ENCODE measurements around the gene TCHP. TPM values are rescaled to one million over a fixed set of nuclear protein-coding genes. Genes with fewer than 3 reads are reported as not detected.

TCHP gene
- total RNA-seq, 2 donors from 2014 or later: 26.1 to 31.9 TPM

GRCh38 chr12:109892165-109892715, 7.8 kb upstream of the TCHP start:
- Mint-ChIP-seq H3K4me1 (peaks cover 13% of the 10 kb centered on the region), H3K27ac (no peak overlapping the region), H3K9me3 (no peaks in the 10 kb centered on the region), H3K27me3 (ENCODE audit: insufficient read depth) (peaks cover 8% of the 10 kb centered on the region), H3K4me3 (no peak overlapping the region), H3K36me3 (ENCODE audit: low read depth) (no peaks in the 10 kb centered on the region)
- WGBS, 2 experiments (ENCODE audit: insufficient coverage in 1 of 2, insufficient read length in 1 of 2): 100% methylated on average over 1 of the region's 1 CpG; no CpG with 5 or more reads in 1 of the 2 experiments
- Histone ChIP-seq H3K36me3 (ENCODE audit: control insufficient read depth, insufficient read depth, low read length) (no peaks in the 10 kb centered on the region), H3K27me3 (ENCODE audit: control insufficient read depth, insufficient read depth, low read length, poor library complexity, severe bottlenecking) (no peaks in the 10 kb centered on the region), H3K4me1 (ENCODE audit: control insufficient read depth, insufficient read depth, low read length) (no peaks in the 10 kb centered on the region), H3K27ac (ENCODE audit: low read depth, low read length) (no peak overlapping the region), H3K9me3 (ENCODE audit: control insufficient read depth, low read length) (no peaks in the 10 kb centered on the region), H3K4me3 (ENCODE audit: low read length) (no peak overlapping the region), H3K9ac (ENCODE audit: extremely low read depth, low read length, poor library complexity, severe bottlenecking) (no peak overlapping the region)
- DNase-seq: no peak
- TF ChIP-seq CTCF (conservative IDR thresholded peaks at IDR 0.05): no peak

GRCh38 chr12:109892748-109893147, 7.3 kb upstream of the TCHP start:
- Histone ChIP-seq H3K36me3 (ENCODE audit: control insufficient read depth, insufficient read depth, low read length) (no peaks in the 10 kb centered on the region), H3K4me1 (ENCODE audit: control insufficient read depth, insufficient read depth, low read length) (no peaks in the 10 kb centered on the region), H3K9ac (ENCODE audit: extremely low read depth, low read length, poor library complexity, severe bottlenecking) (no peak overlapping the region), H3K27me3 (ENCODE audit: control insufficient read depth, insufficient read depth, low read length, poor library complexity, severe bottlenecking) (no peaks in the 10 kb centered on the region), H3K9me3 (ENCODE audit: control insufficient read depth, low read length) (no peaks in the 10 kb centered on the region), H3K27ac (ENCODE audit: low read depth, low read length) (no peak overlapping the region), H3K4me3 (ENCODE audit: low read length) (no peak overlapping the region)
- H3K27me3 Mint-ChIP-seq (ENCODE audit: insufficient read depth): peaks cover 13% of the 10 kb centered on the region
- H3K4me1 Mint-ChIP-seq: peaks cover 13% of the 10 kb centered on the region
- no peaks in the 10 kb centered on the region for H3K9me3 Mint-ChIP-seq
- WGBS, 2 experiments (ENCODE audit: insufficient coverage in 1 of 2, insufficient read length in 1 of 2): 66 to 80% methylated on average over 4 of the region's 4 CpGs
- no peak overlapping the region for H3K27ac Mint-ChIP-seq
- no peak overlapping the region for H3K4me3 Mint-ChIP-seq
- DNase-seq: no peak
- no peaks in the 10 kb centered on the region for H3K36me3 Mint-ChIP-seq (ENCODE audit: low read depth)
- TF ChIP-seq CTCF (conservative IDR thresholded peaks at IDR 0.05): no peak

- no peaks in the 10 kb centered on the region for H3K9me3 ChIP-seq (ENCODE audit: control insufficient read depth, low read length)
- no peak overlapping the region for H3K4me3 ChIP-seq (ENCODE audit: low read length)
- no peak overlapping the region for H3K27ac ChIP-seq (ENCODE audit: low read depth, low read length)
- no peaks in the 10 kb centered on the region for H3K9me3 Mint-ChIP-seq
- no peaks in the 10 kb centered on the region for H3K36me3 Mint-ChIP-seq (ENCODE audit: low read depth)
- H3K27me3 ChIP-seq (ENCODE audit: control insufficient read depth, insufficient read depth, low read length, poor library complexity, severe bottlenecking): no peaks in the 10 kb centered on the region
- no peaks in the 10 kb centered on the region for H3K36me3 ChIP-seq (ENCODE audit: control insufficient read depth, insufficient read depth, low read length)
- TF ChIP-seq CTCF (conservative IDR thresholded peaks at IDR 0.05): no peak
- no peaks in the 10 kb centered on the region for H3K4me1 ChIP-seq (ENCODE audit: control insufficient read depth, insufficient read depth, low read length)
- H3K4me3 Mint-ChIP-seq: no peak overlapping the region
- H3K4me1 Mint-ChIP-seq: peaks cover 13% of the 10 kb centered on the region
- peaks cover 17% of the 10 kb centered on the region for H3K27me3 Mint-ChIP-seq (ENCODE audit: insufficient read depth)
- DNase-seq: no peak
- 90 to 92% methylated on average over 6 to 7 of the region's 7 CpGs for WGBS, 2 experiments (ENCODE audit: insufficient coverage in 1 of 2, insufficient read length in 1 of 2)
- no peak overlapping the region for H3K9ac ChIP-seq (ENCODE audit: extremely low read depth, low read length, poor library complexity, severe bottlenecking)
- no peak overlapping the region for H3K27ac Mint-ChIP-seq
These were observed 6.6 kb upstream of the TCHP start for GRCh38 chr12:109893261-109893995.
